Activated CD8-positive, alpha-beta memory T cell treated with anti-CD3 and anti-CD28 coated beads, Interleukin-2, amount 50 U/mL, for 1 hour (primary cell): Measurements from ENCODE around the gene DHX30.

Source experiments
- DNase-seq: peaks from one replicate; pipeline ENCODE4 v3.0.0-alpha.2; 2020; ENCODE audit errors: extremely low read depth

DHX30 gene

GRCh38 chr3:47851888-47852603 lies 49.1 kb downstream of the DHX30 start:
- DNase-seq = no peak

- DNase-seq = no peak
Observed at GRCh38 chr3:47852604-47853602, 50.0 kb downstream of the DHX30 start.

- no peak for DNase-seq
Observed at GRCh38 chr3:47854267-47854666, 51.3 kb downstream of the DHX30 start.

GRCh38 chr3:47854720-47855455 lies 52.0 kb downstream of the DHX30 start:
- DNase-seq = no peak

GRCh38 chr3:47855461-47856383 lies 52.8 kb downstream of the DHX30 start:
- no peak for DNase-seq

- no peak for DNase-seq
Observed at GRCh38 chr3:47856669-47857068, 53.7 kb downstream of the DHX30 start.

- DNase-seq = no peak
Observed at GRCh38 chr3:47857151-47857550, 54.2 kb downstream of the DHX30 start.

GRCh38 chr3:47859956-47860605 lies 57.1 kb downstream of the DHX30 start:
- DNase-seq = no peak

GRCh38 chr3:47863391-47864128 lies 60.6 kb downstream of the DHX30 start:
- no peak for DNase-seq

- no peak for DNase-seq
Observed at GRCh38 chr3:47865192-47865591, 62.3 kb downstream of the DHX30 start.

- no peak for DNase-seq
Observed at GRCh38 chr3:47867451-47868044, 64.6 kb downstream of the DHX30 start.

- DNase-seq = no peak
Observed at GRCh38 chr3:47868306-47868705, 65.4 kb downstream of the DHX30 start.

GRCh38 chr3:47870156-47870555 lies 67.2 kb downstream of the DHX30 start:
- DNase-seq = no peak

GRCh38 chr3:47870702-47871260 lies 67.8 kb downstream of the DHX30 start:
- DNase-seq = no peak

- no peak for DNase-seq
Observed at GRCh38 chr3:47871389-47871788, 68.5 kb downstream of the DHX30 start.

GRCh38 chr3:47872916-47873315 lies 70.0 kb downstream of the DHX30 start:
- DNase-seq = no peak

- no peak for DNase-seq
Observed at GRCh38 chr3:47874438-47874837, 71.5 kb downstream of the DHX30 start.

GRCh38 chr3:47874913-47875312 lies 72.0 kb downstream of the DHX30 start:
- DNase-seq = no peak

GRCh38 chr3:47877290-47877689 lies 74.4 kb downstream of the DHX30 start:
- DNase-seq = no peak
